Measurements from ENCODE around the gene PPP1R15B.

GRCh38 chr1:204411451-204412204 is at the start of gene PPP1R15B:
- TF ChIP-seq CTCF (conservative IDR thresholded peaks at IDR 0.05; ENCODE audit: low read depth, low read length) (no peak), EZH2 (IDR thresholded peaks at IDR 0.05; ENCODE audit: low read length, unreplicated experiment) (no peak)

All from PC-3 (cell line).